ENCODE measurements around the gene FAM78A.
"Not testable (repeated sequence)": the region's sequence is repeated elsewhere in the genome, so short reads cannot be mapped to it uniquely, and the experiment has no call there.

Gene FAM78A

GRCh38 chr9:131236161-131236560, 40.1 kb downstream of the FAM78A start:
- DNase-seq, result no peak

- no peak for DNase-seq
Observed at GRCh38 chr9:131235480-131235851, 40.8 kb downstream of the FAM78A start.

GRCh38 chr9:131234799-131235479, 41.4 kb downstream of the FAM78A start:
- no peak for DNase-seq

DNA sequence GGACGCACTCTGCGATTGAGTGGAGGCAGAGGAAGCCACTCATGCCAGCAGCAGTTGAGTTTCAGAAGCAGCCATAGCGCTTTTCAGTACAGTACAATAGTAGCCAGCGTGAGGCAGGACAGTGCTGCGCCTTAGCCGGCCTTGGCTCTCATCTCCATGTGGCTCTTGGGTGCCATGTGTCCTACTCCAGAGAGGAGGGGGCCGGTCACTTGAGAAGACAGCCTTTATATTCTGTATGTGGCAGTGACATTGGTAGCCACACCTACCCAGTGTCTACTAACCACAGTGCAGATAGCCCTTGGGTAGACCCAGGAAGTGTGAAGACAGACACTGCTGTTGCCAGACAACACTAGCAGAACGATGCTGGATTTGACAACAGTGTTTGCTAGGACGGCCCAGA, 42.3 kb downstream of the FAM78A start:
- no peak for DNase-seq

DNA sequence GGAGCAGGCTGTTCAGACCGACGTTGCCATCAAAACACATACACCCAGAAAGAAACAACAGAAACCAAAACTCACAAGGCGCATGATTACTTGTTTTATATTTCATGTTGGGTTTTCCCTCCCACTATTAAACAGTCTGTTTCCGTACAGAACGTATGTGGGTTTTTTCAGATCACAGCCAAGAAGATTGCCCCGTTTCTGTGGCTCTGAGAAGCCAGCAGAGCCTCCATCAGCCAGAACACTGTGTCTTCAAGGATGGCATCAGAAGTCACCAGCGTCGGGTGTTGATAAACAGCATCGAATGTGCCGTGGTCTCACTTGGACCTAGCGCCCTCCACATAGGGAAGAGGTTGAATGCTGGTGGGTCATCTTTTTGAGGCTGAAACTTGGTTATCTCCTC, 42.8 kb downstream of the FAM78A start:
- peak; percentile 28 for DNase-seq

DNA sequence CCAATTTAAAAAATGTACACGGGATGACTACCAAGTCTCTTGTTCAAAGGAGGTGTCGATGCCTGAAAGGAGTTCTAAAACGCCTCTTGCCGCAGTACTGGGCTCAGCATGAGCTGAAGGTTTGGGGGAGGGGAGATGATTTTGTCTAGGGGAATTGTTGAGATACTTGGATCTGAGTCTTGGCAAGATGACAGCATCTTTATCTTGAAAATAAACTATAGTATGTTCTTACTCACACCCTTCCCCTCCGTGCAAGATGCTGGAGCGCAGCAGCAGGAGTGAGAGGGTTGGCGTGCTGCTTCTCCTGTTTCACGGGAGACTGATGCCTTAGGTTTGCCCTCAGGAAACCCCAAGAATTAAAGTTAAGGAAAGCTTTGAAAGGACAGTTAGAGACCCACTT, 47.3 kb downstream of the FAM78A start:
- no peak for DNase-seq

- DNase-seq, result no peak
Observed at GRCh38 chr9:131227959-131228460, 48.3 kb downstream of the FAM78A start.

DNA sequence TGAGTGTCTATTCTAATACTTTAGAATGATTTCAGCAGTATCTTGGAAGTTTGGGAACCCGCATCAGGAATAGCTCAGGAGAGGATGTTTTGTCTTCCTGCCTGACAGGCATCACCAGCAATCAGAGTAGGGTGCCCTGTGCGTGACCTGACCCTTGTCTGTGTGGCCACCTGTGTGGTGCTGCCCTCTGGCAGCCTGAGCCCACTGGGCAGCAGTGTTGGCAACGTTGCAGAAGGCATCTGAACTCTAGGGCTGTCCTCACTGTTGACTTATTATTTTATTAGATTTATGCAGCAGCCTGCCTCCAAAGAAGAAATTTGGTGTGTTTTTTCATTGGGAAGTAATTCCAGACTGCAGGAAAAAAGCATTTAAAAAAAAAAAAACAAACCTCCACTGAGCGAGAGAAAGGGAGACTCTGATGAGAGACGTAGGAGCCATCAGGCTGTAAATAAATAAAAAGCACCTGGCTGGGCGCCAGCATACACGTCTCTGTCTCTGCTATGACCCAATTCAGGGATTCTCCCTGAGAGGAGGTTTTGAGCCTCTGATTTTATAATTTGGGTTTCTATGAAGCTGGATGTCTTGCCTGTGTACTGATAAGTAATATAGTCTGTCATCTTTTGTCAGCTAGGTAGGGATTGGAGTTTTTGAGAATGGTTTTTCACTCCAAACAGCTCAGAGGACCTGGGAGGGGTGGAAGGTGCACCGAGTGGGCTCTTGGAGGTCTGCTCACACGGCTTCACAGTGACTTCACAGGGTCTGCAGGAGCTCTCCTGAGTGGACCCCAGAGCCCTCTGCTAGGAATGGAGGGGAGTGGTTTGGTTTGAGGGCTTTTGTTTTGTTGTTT, 49.0 kb downstream of the FAM78A start:
- DNase-seq, result no peak

DNA sequence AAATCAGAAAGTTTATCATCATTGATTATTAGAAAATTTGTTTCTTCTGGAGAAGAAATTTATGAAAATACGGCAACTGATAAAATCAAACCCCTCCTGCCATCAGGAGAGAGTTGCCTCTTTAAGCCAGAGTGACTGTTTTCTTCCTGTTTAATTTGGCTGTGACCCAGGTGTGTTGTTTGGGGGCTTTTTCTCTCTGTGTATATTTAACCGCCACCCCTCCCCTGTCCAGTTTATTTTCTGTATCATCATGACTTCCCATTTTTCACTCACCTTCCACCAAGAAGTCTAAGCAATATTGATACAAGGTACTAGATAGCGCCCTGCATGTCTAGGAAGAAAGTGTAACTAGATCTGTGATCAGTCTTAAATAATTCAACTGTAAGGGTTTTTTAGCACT, 50.1 kb downstream of the FAM78A start:
- DNase-seq, result no peak

DNA sequence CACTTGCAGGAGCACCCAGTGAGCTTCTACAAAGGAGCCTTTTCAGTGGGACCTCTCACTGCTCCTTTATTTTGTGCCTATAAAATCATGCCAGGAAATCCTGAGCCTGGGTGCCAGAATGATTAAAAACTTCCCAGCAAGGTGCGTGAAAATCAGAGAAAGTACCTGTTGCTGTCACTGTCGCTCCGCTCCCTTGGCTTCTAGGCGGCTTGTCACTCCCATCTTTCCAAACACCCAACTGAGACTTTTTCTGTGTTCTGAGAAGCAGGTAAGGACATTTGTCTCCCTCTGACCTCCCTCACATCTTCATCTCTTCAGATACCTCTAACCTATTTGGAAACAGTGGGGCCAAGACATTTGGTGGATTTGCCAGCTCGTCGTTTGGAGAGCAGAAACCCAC, 53.9 kb downstream of the FAM78A start:
- no peak for DNase-seq

DNA sequence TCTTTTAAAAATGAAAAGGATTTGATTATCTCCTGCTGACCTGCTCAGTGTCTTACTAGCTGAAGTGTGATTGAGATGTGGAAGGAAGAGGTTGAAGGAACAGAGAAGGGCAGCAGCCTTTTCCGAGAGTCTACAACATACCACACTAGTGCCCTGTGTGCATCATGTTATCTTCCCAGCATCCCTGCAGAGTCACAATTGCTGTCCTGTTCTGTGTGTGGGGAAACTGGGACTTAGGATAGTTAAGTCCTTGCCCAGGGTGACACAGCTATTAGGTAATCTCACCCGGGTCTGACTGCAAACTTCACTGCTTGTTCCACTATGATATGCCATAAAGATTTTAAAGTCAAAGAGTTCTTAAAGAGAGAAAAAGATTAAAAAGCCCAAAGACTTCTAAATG, 55.8 kb downstream of the FAM78A start:
- no peak for DNase-seq

GRCh38 chr9:131218370-131218769, 57.9 kb downstream of the FAM78A start:
- no peak for DNase-seq

GRCh38 chr9:131217331-131218031, 58.8 kb downstream of the FAM78A start:
- no peak for DNase-seq

DNA sequence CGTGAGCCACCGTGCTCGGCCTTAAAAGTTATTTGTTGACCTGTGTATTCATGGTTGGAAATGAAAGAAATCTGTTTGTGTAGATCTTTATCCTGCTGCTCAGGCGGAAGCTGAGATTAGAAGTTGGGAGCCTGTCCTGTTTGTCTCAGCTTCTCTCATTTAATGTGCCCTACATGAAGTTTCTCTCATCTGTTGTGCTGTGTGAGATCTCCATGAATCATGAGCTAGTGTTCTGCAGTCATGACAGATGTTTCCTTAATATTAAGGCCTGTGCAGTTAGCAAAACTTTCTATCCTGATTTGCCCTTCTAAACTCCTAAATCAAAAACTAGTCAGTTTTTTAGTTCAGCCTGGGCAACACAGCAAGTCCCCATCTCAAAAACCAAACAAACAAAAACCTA, 59.5 kb downstream of the FAM78A start:
- no peak for DNase-seq

DNA sequence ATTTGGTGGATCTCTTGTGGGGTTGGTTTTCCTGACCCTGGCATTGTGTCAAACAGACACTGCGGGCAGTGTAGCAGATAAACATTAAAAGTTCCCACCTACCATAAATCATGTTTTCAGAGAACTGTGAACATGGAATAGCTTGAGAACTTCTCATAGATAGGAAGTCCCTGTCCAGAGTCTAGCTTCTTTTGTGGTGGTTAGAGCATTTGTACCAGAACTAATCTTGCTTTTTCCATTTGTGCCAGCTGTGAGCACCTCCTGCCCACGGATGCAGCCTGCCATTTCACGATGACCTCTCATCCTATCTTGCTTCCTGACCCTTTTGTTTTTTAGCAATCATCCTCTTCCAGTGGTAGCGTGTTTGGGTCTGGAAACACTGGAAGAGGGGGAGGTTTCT, 61.4 kb downstream of the FAM78A start:
- DNase-seq, result no peak

DNA sequence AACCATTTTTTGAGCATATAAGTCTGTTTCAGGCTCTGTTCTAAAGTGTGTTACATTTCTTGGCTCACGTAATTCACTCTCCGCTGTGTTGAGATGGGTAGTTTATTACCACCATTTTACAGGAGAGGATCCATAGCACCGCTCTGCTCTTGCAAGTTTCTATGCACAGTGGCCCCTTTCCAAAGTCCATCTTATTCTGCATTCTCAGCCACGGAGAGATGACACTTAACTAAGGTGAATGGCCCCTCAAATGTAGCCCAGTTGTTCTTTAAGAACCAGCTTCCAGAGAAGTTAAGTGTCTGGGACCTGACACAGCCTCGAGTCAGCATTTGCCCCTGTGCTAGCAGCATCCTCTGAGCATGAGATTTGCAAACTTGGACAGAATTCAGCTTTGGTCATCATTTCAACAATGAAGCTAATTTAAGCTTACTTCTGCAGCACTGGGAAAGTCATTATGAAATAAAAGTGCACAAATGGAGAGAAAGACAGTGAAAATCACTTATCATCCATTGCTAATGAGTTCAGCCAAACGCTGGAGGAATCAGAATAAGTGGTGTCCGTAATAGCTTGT, 61.9 kb downstream of the FAM78A start:
- no peak for DNase-seq

DNA sequence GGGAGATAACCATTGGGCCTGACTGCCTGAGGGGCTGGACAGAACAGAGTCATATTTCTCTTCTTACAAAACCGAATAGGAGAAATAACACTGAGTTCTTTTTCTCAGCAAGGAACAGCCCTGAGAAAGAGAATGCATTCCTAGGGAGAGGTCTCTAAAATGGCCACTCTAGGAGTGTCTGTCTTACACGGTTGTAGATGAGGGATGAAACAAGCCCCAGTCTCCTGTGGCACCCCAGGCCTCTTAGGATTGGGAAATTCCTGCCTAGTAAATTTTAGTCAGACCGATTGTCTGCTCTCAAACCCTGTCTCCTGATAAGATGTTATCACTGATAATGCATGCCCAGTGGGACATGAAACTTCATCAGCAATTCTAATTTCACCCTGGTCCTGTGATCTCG, 64.4 kb downstream of the FAM78A start:
- DNase-seq, result not testable (repeated sequence)
